ENCODE measurements around the gene C10orf53. TPM values are rescaled to one million over a fixed set of nuclear protein-coding genes. Genes with fewer than 3 reads are reported as not detected.

Gene C10orf53
- total and polyA plus RNA-seq, 2 of the 4 experiments (the other 2 are of a cell fraction) = not detected

- Histone ChIP-seq H3K9me3 (ENCODE audit: control insufficient read depth, insufficient read depth, low read length) (peaks cover 3% of the 10 kb centered on the region; the same call in 1 of the 2 replicates), H3K4me2 (ENCODE audit: low read depth, low read length) (no peak overlapping the region), H3K18ac (ENCODE audit: low read depth, low read length) (no peak overlapping the region), H2AK9ac (replicated peaks; ENCODE audit: low read depth, low read length, poor library complexity) (no peak overlapping the region), H3K56ac (ENCODE audit: extremely low read depth, insufficient read depth, low read length) (no peak overlapping the region), H3K4ac (ENCODE audit: low read depth, low read length) (no peak overlapping the region), H3K36me3 (ENCODE audit: control insufficient read depth, insufficient read depth, low read length) (no peaks in the 10 kb centered on the region), H3K79me1 (ENCODE audit: low read depth in 1 of 2, low read length in 2 of 2) (no peaks in the 10 kb centered on the region), H2BK120ac (ENCODE audit: low read depth, low read length) (no peak overlapping the region), H3K23ac (ENCODE audit: low read depth, low read length) (no peak overlapping the region; the same call in 1 of the 2 replicates), H3K4me1 (ENCODE audit: control insufficient read depth, insufficient read depth, low read length) (no peaks in the 10 kb centered on the region), H3K9me1 (ENCODE audit: insufficient read depth, low read length) (no peaks in the 10 kb centered on the region), H2BK20ac (ENCODE audit: low read depth, low read length) (no peak overlapping the region), H2BK15ac (ENCODE audit: low read depth, low read length) (no peak overlapping the region), H2AK5ac (ENCODE audit: low read depth, low read length) (no peak overlapping the region), H3K4me3 (ENCODE audit: insufficient read depth, low read depth, low read length) (no peak overlapping the region), H3K9ac (ENCODE audit: low read depth, low read length) (no peak overlapping the region), H4K20me1 (ENCODE audit: insufficient read depth, low read length) (no peaks in the 10 kb centered on the region), H3K14ac (replicated peaks; ENCODE audit: low read depth, low read length) (no peak overlapping the region), H3K27ac (ENCODE audit: insufficient read depth, low read length) (no peak overlapping the region), H3K27me3 (ENCODE audit: control insufficient read depth, insufficient read depth, low read length) (peaks cover 38% of the 10 kb centered on the region), H4K91ac (ENCODE audit: insufficient read depth, low read depth, low read length) (no peak overlapping the region), H4K5ac (ENCODE audit: low read depth, low read length) (no peak overlapping the region), H2BK5ac (ENCODE audit: low read depth, low read length, poor library complexity, severe bottlenecking) (no peak overlapping the region), H2AFZ (replicated peaks; ENCODE audit: low read length, poor library complexity) (peak overlapping the region; percentile 29), H4K8ac (ENCODE audit: low read depth in 2 of 2, low read length in 2 of 2) (no peak overlapping the region)
- no CpG with 5 or more reads among the region's 12 CpGs for WGBS, 2 experiments (ENCODE audit: extremely low coverage in 2 of 2, insufficient read length in 1 of 2)
- ChIA-PET POLR2A (ENCODE audit: unreplicated experiment) (no interaction called here), CTCF (no interaction called here)
- intact Hi-C loops (cut with micrococcal nuclease) = no loop called here
- no TSS peak for BruUV-seq (replicated peaks)
- ATAC-seq (ENCODE audit: low read depth) = peak; percentile 74
- dilution Hi-C loops (cut with HindIII; ENCODE audit: low sequenced_read_pairs, unreplicated experiment) = no loop called here
- TF ChIP-seq CEBPB (IDR thresholded peaks at IDR 0.05; ENCODE audit: low read depth, low read length) = no peak
- no peak for TF ChIP-seq CTCF (conservative IDR thresholded peaks at IDR 0.05; ENCODE audit: low read depth, low read length)
- no peak for TF ChIP-seq NFE2L2 (IDR thresholded peaks at IDR 0.05; ENCODE audit: low read depth, low read length)
- peak; percentile 25 for DNase-seq
- in situ Hi-C loops (cut with MboI; ENCODE audit: low sequenced_read_pairs) = no loop called here
Observed at GRCh38 chr10:49690698-49691356, 11.4 kb downstream of the C10orf53 start.

Data from IMR-90 (cell line).